ACC112 (cell line): ENCODE data around the gene HLA-DRB1.

Experiments used
- H2AFZ ChIP-seq: fragments of 200-600 bp; sonication (generic); one replicate; pipeline ENCODE4 v1.6.0; 2017; ENCODE audit warnings: antibody characterized with exemption, low read length; ENCODE audit not compliant: unreplicated experiment
- H3K27ac ChIP-seq: fragments of 200-600 bp; sonication (generic); 2 replicates; pipeline ENCODE4 v1.5.1; 2014; ENCODE audit warnings: low read depth, mild to moderate bottlenecking, antibody characterized with exemption, low read length, moderate library complexity
- H3K27me3 ChIP-seq: fragments of 200-600 bp; sonication (generic); 2 replicates; pipeline ENCODE4 v1.6.1; 2014; ENCODE audit warnings: mild to moderate bottlenecking, antibody characterized with exemption, low read length, moderate library complexity, mixed read lengths; ENCODE audit not compliant: insufficient read depth
- H3K36me3 ChIP-seq: fragments of 200-600 bp; sonication (generic); 2 replicates; pipeline ENCODE4 v1.6.1; 2016; ENCODE audit warnings: mild to moderate bottlenecking, antibody characterized with exemption, low read length, moderate library complexity, mixed read lengths; ENCODE audit not compliant: insufficient read depth
- H3K4me1 ChIP-seq: fragments of 200-600 bp; sonication (generic); one replicate; pipeline ENCODE4 v1.6.1; 2016; ENCODE audit warnings: low read length, mixed read lengths; ENCODE audit not compliant: insufficient read depth, unreplicated experiment, control insufficient read depth
- H3K4me3 ChIP-seq: fragments of 200-600 bp; sonication (generic); 2 replicates; pipeline ENCODE4 v1.5.1; 2014; ENCODE audit warnings: mild to moderate bottlenecking, low read depth, low read length
- H3K79me2 ChIP-seq: fragments of 200-600 bp; sonication (generic); one replicate; pipeline ENCODE4 v1.6.0; 2016; ENCODE audit warnings: low read length; ENCODE audit not compliant: control insufficient read depth, unreplicated experiment, insufficient read depth

HLA-DRB1 gene

GRCh38 chr6:32623693-32624092 lies 34.0 kb upstream of the HLA-DRB1 start:
- H3K4me3 ChIP-seq: no peak overlapping the region
- H3K27ac ChIP-seq: no peak overlapping the region
- no peaks in the 10 kb centered on the region for H3K79me2 ChIP-seq
- no peaks in the 10 kb centered on the region for H3K36me3 ChIP-seq
- no peaks in the 10 kb centered on the region for H3K4me1 ChIP-seq
- no peak overlapping the region for H2AFZ ChIP-seq
- peaks cover 10% of the 10 kb centered on the region for H3K27me3 ChIP-seq

GRCh38 chr6:32622545-32623401 lies 33.1 kb upstream of the HLA-DRB1 start:
- Histone ChIP-seq H3K79me2 (no peaks in the 10 kb centered on the region), H2AFZ (no peak overlapping the region), H3K36me3 (no peaks in the 10 kb centered on the region), H3K4me3 (no peak overlapping the region), H3K27ac (peak overlapping the region; percentile 22; the same call in 1 of the 2 replicates), H3K27me3 (peaks cover 16% of the 10 kb centered on the region), H3K4me1 (no peaks in the 10 kb centered on the region)

- Histone ChIP-seq H3K27ac (no peak overlapping the region), H3K79me2 (no peaks in the 10 kb centered on the region), H2AFZ (no peak overlapping the region), H3K4me3 (no peak overlapping the region), H3K36me3 (no peaks in the 10 kb centered on the region), H3K4me1 (no peaks in the 10 kb centered on the region), H3K27me3 (peaks cover 25% of the 10 kb centered on the region)
Measured at GRCh38 chr6:32621372-32621771, 31.7 kb upstream of the HLA-DRB1 start.

GRCh38 chr6:32617751-32618150 lies 28.1 kb upstream of the HLA-DRB1 start:
- no peaks in the 10 kb centered on the region for H3K79me2 ChIP-seq
- H3K4me3 ChIP-seq: no peak overlapping the region
- H3K4me1 ChIP-seq: no peaks in the 10 kb centered on the region
- no peaks in the 10 kb centered on the region for H3K36me3 ChIP-seq
- no peak overlapping the region for H3K27ac ChIP-seq
- peaks cover 37% of the 10 kb centered on the region for H3K27me3 ChIP-seq
- H2AFZ ChIP-seq: no peak overlapping the region

GRCh38 chr6:32615885-32616532 lies 26.4 kb upstream of the HLA-DRB1 start:
- Histone ChIP-seq H3K27me3 (peaks cover 34% of the 10 kb centered on the region), H3K79me2 (no peaks in the 10 kb centered on the region), H2AFZ (no peak overlapping the region), H3K4me1 (no peaks in the 10 kb centered on the region), H3K27ac (no peak overlapping the region), H3K4me3 (no peak overlapping the region), H3K36me3 (no peaks in the 10 kb centered on the region)

GRCh38 chr6:32614366-32615081 lies 24.9 kb upstream of the HLA-DRB1 start:
- H3K27ac ChIP-seq: no peak overlapping the region
- no peaks in the 10 kb centered on the region for H3K79me2 ChIP-seq
- H3K27me3 ChIP-seq: peaks cover 31% of the 10 kb centered on the region; the same call in 1 of the 2 replicates
- H3K4me3 ChIP-seq: no peak overlapping the region
- no peaks in the 10 kb centered on the region for H3K36me3 ChIP-seq
- H3K4me1 ChIP-seq: no peaks in the 10 kb centered on the region
- H2AFZ ChIP-seq: no peak overlapping the region

GRCh38 chr6:32613475-32613874 lies 23.8 kb upstream of the HLA-DRB1 start:
- Histone ChIP-seq H3K36me3 (no peaks in the 10 kb centered on the region), H3K79me2 (no peaks in the 10 kb centered on the region), H3K4me3 (no peak overlapping the region), H2AFZ (no peak overlapping the region), H3K27me3 (peaks cover 28% of the 10 kb centered on the region; the same call in 1 of the 2 replicates), H3K4me1 (no peaks in the 10 kb centered on the region), H3K27ac (no peak overlapping the region)

GRCh38 chr6:32610682-32611296 lies 21.1 kb upstream of the HLA-DRB1 start:
- H3K79me2 ChIP-seq: no peaks in the 10 kb centered on the region
- no peaks in the 10 kb centered on the region for H3K4me1 ChIP-seq
- H3K36me3 ChIP-seq: no peaks in the 10 kb centered on the region
- no peak overlapping the region for H3K27ac ChIP-seq
- peaks cover 6% of the 10 kb centered on the region; the same call in 1 of the 2 replicates for H3K27me3 ChIP-seq
- no peak overlapping the region for H3K4me3 ChIP-seq
- H2AFZ ChIP-seq: no peak overlapping the region

- H3K27ac ChIP-seq: peak overlapping the region; percentile 7; the same call in 1 of the 2 replicates
Measured at GRCh38 chr6:32609731-32610640, 20.3 kb upstream of the HLA-DRB1 start.

More at GRCh38 chr6:32609731-32610640, 20.3 kb upstream of the HLA-DRB1 start:
- no peaks in the 10 kb centered on the region for H3K36me3 ChIP-seq
- no peaks in the 10 kb centered on the region for H3K79me2 ChIP-seq
- no peaks in the 10 kb centered on the region for H3K4me1 ChIP-seq
- no peak overlapping the region for H3K4me3 ChIP-seq
- peaks cover 4% of the 10 kb centered on the region; the same call in 1 of the 2 replicates for H3K27me3 ChIP-seq
- H2AFZ ChIP-seq: no peak overlapping the region
